Raji (cell line): ENCODE data around the gene TTC9.

ENCODE experiments used
- POLR2A ChIP-seq: IDR thresholded peaks from 2 replicates; pipeline ENCODE4 v1.6.1; 2011; ENCODE audit warnings: low read depth, low read length, control low read depth; ENCODE audit not compliant: insufficient read depth

The TTC9 gene

GRCh38 chr14:70641548-70642302 lies at the start of gene TTC9:
TTC9 (plus strand) TSS chr14:70641916; CDS start chr14:70642130, 214 bp downstream.
- TF ChIP-seq POLR2A: no peak

DNA sequence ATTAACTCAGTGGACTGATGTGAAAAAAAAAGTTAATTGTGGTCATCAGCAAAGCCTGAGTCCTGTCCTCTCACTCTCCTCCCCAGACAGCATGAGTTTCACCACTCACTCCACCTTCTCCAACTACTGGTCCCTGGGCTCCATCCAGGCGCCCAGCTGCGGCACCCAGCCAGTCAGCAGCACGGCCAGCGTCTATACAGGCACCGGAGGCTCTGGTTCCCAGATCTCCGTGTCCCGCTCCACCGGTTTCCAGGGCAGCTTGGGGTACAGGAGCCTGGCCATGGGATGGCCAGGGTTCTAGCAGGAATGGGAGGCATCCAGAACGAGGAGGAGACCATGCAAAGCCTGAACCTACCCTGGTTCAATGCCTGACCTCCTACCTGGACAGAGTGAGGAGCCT lies 47.3 kb upstream of the TTC9 start:
- no peak for TF ChIP-seq POLR2A

DNA sequence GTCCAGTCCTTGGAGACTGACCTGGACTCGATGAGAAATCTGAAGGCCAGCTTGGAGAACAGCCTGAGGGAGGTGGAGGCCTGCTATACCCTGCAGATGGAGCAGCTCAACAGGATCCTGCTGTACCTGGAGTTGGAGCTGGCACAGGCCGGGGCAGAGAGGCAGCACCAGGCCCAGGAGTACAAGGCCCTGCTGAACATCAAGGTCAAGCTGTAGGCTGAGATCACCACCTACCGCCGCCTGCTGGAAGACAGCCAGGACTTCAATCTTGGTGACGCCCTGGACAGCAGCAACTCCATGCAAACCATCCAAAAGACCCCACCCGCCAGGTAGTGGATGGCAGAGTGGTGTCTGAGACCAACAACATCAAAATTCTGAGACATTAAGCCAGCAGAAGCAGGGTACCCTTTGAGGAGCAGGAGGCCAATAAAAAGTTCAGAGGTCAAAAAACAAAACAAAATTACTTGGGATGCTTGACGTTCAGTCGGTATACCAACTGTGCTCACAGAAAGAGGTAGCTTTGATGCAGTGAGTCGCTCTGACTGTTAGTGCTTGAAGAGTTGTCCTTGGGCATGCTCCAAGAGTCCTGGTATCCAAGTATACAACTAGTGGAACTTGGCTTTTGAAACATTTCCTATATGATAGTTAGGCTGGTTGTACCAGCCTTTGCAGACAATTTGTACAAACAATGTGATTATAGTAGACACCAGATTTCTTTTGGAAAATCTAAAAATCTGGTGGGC lies 46.1 kb upstream of the TTC9 start:
- TF ChIP-seq POLR2A: no peak

GRCh38 chr14:70597731-70598130 lies 44.0 kb upstream of the TTC9 start:
- TF ChIP-seq POLR2A: no peak

GRCh38 chr14:70599345-70599744 lies 42.4 kb upstream of the TTC9 start:
- TF ChIP-seq POLR2A: no peak

DNA sequence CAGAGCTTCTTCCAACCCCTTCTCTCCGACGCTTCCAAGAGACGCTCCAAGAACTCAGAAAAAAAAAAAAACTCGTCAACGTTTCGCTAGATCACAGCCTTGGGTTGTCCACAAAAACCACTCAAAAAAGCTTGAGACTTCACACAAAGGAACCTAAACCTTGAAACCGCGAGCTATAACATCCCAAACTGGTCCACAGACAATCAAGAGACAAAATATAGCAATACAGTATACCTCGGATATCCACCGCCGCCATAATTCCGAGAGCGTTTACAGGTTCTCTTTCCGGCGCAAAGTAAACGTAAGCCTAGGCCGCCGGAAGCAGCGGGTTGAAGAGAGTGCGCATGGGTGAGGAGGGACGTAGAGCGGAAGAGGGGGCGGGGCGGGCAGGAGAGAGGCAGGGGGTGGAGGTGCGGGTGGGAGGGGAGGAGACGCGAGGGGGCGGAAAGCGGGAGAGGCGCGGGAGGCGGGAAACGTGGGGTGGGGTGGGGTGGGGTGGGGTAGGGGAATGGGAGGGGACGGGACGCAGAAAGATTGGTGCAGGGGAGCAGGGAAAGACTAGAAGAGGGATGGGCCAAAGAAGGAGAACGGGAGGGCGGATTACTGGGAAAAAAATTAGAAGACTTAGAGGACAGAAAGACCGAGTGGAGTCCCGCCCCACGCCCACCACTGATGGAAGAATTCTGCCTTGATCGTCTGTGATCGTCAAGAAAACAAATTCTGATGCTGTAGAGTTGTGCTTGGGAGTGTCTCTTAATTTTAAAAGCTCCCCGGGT lies 41.1 kb upstream of the TTC9 start, which contains the start of gene MED6:
TSS of gene MED6 (minus strand) at position 274 of the 776 bp plus-strand sequence. CDS start at position 256, 18 bp downstream.
- TF ChIP-seq POLR2A: 0 out of 2 replicates have a peak, but pooled peaks have one; percentile 31

GRCh38 chr14:70601162-70601561 lies 40.6 kb upstream of the TTC9 start:
- 0 out of 2 replicates have a peak, but pooled peaks have one; percentile 4 for TF ChIP-seq POLR2A

DNA sequence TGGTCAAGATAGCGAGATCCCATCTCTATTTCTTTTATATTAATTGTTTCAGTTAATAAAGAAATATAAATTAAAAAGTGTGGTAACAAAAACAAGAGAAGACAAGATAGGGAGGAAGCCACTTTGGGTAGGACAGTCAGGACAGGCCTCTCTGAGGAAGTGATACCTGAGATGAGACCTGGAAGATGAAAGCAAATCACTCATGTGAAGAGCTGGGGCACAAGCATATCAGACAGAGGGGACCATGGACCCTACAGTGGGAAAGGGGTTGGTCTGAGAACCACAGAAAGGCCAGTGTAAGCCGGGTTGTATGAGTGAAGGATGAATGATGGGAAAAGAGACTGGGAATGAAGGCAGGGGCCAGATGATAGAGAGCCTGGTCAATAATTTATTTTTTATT lies 39.5 kb upstream of the TTC9 start:
- TF ChIP-seq POLR2A: no peak

DNA sequence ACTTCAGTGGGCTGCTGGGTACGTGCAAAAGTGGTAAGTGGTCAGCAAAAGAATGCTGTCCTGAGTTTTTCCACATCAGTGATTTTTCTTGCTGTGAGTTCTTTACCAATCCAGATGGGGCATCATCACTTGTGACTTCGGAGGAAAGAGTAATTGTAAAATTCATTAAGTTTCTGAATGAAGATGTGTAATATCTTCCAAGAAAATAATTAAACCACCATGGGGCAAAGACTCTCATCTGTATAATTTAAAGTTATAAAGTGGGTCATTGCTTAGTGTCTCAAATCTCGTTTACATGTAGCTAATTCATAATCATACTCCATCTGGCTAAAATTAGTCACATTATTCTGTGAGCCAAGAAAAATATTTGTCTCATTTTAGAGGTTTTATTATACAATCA lies 30.5 kb upstream of the TTC9 start:
- no peak for TF ChIP-seq POLR2A

GRCh38 chr14:70616646-70617045 lies 25.1 kb upstream of the TTC9 start:
- TF ChIP-seq POLR2A: no peak

DNA sequence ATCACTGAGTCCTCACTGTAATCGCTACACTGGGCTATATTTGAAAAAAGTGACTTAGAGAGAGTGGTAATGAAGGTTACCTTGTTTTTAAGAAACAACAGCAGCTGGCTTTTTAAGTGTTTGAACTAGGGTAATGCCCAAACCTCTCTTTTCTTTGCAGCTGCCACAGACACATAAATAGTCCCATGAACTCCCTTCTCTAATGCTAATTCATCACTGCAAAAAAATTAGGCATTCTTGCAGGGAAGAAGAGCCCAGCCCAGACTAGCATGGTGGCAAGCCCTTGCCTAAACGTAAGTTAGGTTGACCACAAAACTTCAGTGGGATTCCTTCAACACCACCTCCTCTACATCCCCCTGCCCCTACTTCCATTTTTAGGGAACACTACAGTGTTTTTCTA lies 23.4 kb upstream of the TTC9 start:
- no peak for TF ChIP-seq POLR2A

- no peak for TF ChIP-seq POLR2A
Measured at GRCh38 chr14:70619708-70620107, 22.0 kb upstream of the TTC9 start.

GRCh38 chr14:70622111-70622712 lies 19.5 kb upstream of the TTC9 start:
- TF ChIP-seq POLR2A: no peak

- TF ChIP-seq POLR2A: no peak
Measured at GRCh38 chr14:70624972-70625371, 16.7 kb upstream of the TTC9 start.

- no peak for TF ChIP-seq POLR2A
Measured at GRCh38 chr14:70631948-70632347, 9.8 kb upstream of the TTC9 start.
